ENCODE results near the gene CFAP251. TPM values are rescaled to one million over a fixed set of nuclear protein-coding genes. Genes with fewer than 3 reads are reported as not detected.

The CFAP251 gene
- total RNA-seq, 2 donors from 2014 or later: 3.6 to 7.0 TPM

DNA sequence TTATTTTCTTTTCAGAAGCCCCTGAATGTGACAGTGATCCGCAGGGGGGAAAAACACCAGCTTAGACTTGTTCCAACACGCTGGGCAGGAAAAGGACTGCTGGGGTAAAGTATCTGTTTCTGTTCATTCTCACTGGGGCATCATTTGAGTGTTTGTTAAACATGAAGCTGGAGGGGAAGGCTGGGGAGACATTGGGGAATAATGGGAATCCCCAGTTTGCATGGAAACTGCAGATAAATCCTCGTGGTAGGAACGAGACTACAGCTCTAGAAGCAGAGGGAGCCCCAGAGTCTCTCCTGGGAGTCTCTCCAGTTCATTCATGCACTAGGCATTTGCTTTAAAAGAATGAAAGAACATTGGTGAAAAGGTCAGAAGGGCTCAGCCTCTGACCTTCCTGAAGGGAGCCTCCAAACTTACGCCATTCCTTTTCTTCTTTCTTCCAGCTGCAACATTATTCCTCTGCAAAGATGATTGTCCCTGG lies 2.5 kb upstream of the CFAP251 start:
- intact Hi-C loops (cut with DNase I): no loop called here

GRCh38 chr12:121916719-121917118 lies 1.7 kb upstream of the CFAP251 start:
- Histone ChIP-seq H3K4me3 (no peak overlapping the region), H3K27ac (no peak overlapping the region), H3K36me3 (replicated peaks in 1 of 2; ENCODE audit: insufficient read depth in 1 of 2, low read depth in 2 of 2) (peaks cover 0 to 11% of the 10 kb centered on the region in 2 donors), H3K9me3 (no peaks in the 10 kb centered on the region), H3K27me3 (no peaks in the 10 kb centered on the region), H3K4me1 (peaks cover 11% of the 10 kb centered on the region)
- DNase-seq (peak in 1 of 4 donors; percentile 10), ATAC-seq (no peak)
- TF ChIP-seq CTCF (IDR thresholded peaks at IDR 0.05) (no peak), POLR2A (IDR thresholded peaks at IDR 0.05) (no peak)
- 69 to 81% methylated on average over 7 of the region's 7 CpGs for WGBS, 2 donors
- intact Hi-C loops (cut with DNase I): no loop called here

More for the DNA sequence above, 2.5 kb upstream of the CFAP251 start:
- WGBS, 2 donors: 74 to 83% methylated on average over 5 of the region's 5 CpGs
- DNase-seq (no peak), ATAC-seq (no peak)
- Histone ChIP-seq H3K4me3 (no peak overlapping the region), H3K4me1 (peaks cover 11% of the 10 kb centered on the region), H3K9me3 (no peaks in the 10 kb centered on the region), H3K36me3 (replicated peaks in 1 of 2; ENCODE audit: insufficient read depth in 1 of 2, low read depth in 2 of 2) (peaks cover 0 to 11% of the 10 kb centered on the region in 2 donors), H3K27ac (no peak overlapping the region), H3K27me3 (no peaks in the 10 kb centered on the region)
- no peak for TF ChIP-seq CTCF (IDR thresholded peaks at IDR 0.05)
- no peak for TF ChIP-seq POLR2A (IDR thresholded peaks at IDR 0.05)

- no peak for TF ChIP-seq POLR2A (IDR thresholded peaks at IDR 0.05)
- no peak for TF ChIP-seq CTCF (IDR thresholded peaks at IDR 0.05)
- peak overlapping the region; percentile 1 to 37 for H3K4me3 ChIP-seq
- ATAC-seq: peak; percentile 25
- H3K27ac ChIP-seq: peak overlapping the region in 3 of 4 donors; percentile 31 to 79 (median 78)
- H3K27me3 ChIP-seq: no peaks in the 10 kb centered on the region
- DNase-seq: no peak
- intact Hi-C loops (cut with DNase I): no loop called here
- 8% methylated on average over 20 of the region's 22 CpGs; no CpG with 5 or more reads in 1 of the 2 donors for WGBS, 2 donors
- H3K36me3 ChIP-seq (replicated peaks in 1 of 2; ENCODE audit: insufficient read depth in 1 of 2, low read depth in 2 of 2): peaks cover 0 to 11% of the 10 kb centered on the region in 2 donors
- peaks cover 14% of the 10 kb centered on the region for H3K4me1 ChIP-seq
- H3K9me3 ChIP-seq: no peaks in the 10 kb centered on the region
Observed at GRCh38 chr12:121918679-121919038, 267 bp downstream of the CFAP251 start.

DNA sequence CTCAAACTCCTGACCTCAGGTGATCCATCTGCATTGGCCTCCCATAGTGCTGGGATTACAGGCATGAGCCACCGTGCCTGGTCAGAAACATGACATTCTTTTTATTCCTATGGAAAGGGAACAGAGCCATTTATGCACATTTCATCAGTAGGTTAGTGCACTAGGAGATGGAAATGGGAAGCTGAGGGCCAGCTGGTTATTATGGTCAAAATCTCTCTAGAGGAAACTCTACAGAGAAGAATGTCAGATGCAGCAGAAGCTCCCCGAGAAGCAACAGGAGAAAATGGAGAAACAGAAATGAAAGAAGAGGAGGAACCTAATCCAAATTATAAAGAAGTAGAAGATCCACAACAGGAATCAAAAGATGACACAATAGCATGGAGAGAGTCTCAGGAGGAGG lies 2.7 kb downstream of the CFAP251 start:
- DNase-seq (no peak), ATAC-seq (no peak)
- H3K4me3 ChIP-seq: no peak overlapping the region
- H3K4me1 ChIP-seq: peaks cover 15% of the 10 kb centered on the region
- WGBS, 2 donors: 70 to 80% methylated on average over 2 of the region's 2 CpGs
- no peak overlapping the region for H3K27ac ChIP-seq
- H3K27me3 ChIP-seq: no peaks in the 10 kb centered on the region
- peaks cover 0 to 2% of the 10 kb centered on the region in 2 donors for H3K36me3 ChIP-seq (replicated peaks in 1 of 2; ENCODE audit: insufficient read depth in 1 of 2, low read depth in 2 of 2)
- intact Hi-C loops (cut with DNase I): loop anchor here (10.0 kb wide), 1 partner anchor 274 kb away; no protein-coding TSS in a partner anchor
- no peak for TF ChIP-seq CTCF (IDR thresholded peaks at IDR 0.05)
- no peak for TF ChIP-seq POLR2A (IDR thresholded peaks at IDR 0.05)
- H3K9me3 ChIP-seq: no peaks in the 10 kb centered on the region

DNA sequence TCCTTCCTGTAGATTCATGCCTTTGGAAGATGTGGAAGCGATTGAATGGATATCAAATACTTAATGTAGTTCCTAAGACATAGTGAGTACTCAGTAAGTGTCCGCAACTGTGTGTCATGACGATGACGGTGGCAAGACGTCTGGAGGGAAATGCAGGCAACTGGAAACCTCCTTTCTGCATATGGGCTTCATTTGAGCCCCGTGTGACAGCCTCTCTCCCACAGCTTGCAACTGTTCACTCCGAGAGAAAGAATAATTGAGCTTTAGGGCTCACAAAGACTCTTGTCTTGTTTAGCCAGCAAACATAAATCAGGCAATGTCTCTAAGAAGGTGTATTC lies 6.9 kb downstream of the CFAP251 start:
- intact Hi-C loops (cut with DNase I): loop anchor here (10.0 kb wide), 1 partner anchor 269 kb away; no protein-coding TSS in a partner anchor
- TF ChIP-seq CTCF (IDR thresholded peaks at IDR 0.05) (no peak), POLR2A (IDR thresholded peaks at IDR 0.05) (no peak)
- WGBS, 2 donors: 55 to 67% methylated on average over 7 of the region's 7 CpGs
- DNase-seq (no peak), ATAC-seq (no peak)
- no peaks in the 10 kb centered on the region for H3K9me3 ChIP-seq
- no peaks in the 10 kb centered on the region for H3K36me3 ChIP-seq (replicated peaks in 1 of 2; ENCODE audit: insufficient read depth in 1 of 2, low read depth in 2 of 2)
- peaks cover 3% of the 10 kb centered on the region for H3K4me1 ChIP-seq
- peak overlapping the region in 3 of 4 donors; percentile 36 to 58 (median 57) for H3K27ac ChIP-seq
- H3K4me3 ChIP-seq: no peak overlapping the region
- no peaks in the 10 kb centered on the region for H3K27me3 ChIP-seq
